Measurements from ENCODE around the gene RAB13. TPM values are rescaled to one million over a fixed set of nuclear protein-coding genes. Genes with fewer than 3 reads are reported as not detected.

The RAB13 gene
- total and polyA plus RNA-seq, 2 of the 13 experiments (the other 11 are each of a cell fraction or from before 2014, with no cell fraction given): 15.9 to 24.7 TPM

GRCh38 chr1:153963030-153963849 is 22.9 kb downstream of the RAB13 start, which contains the start of gene SLC39A1 (continued):
- TF ChIP-seq ZNF564 (CRISPR knock-in tag; IDR thresholded peaks at IDR 0.05) (0 out of 2 replicates have a peak, but pooled peaks have one; percentile 28), NONO (IDR thresholded peaks at IDR 0.05) (no peak), NONO (CRISPR knock-in tag; conservative IDR thresholded peaks at IDR 0.05) (peak; percentile 55), CHCHD3 (CRISPR knock-in tag; IDR thresholded peaks at IDR 0.05) (no peak), SP1 (IDR thresholded peaks at IDR 0.05) (no peak), SP1 (CRISPR knock-in tag; IDR thresholded peaks at IDR 0.05) (peak; percentile 81), ZMAT3 (CRISPR knock-in tag; conservative IDR thresholded peaks at IDR 0.05) (0 out of 2 replicates have a peak, but pooled peaks have one; percentile 53), PBX2 (CRISPR knock-in tag; IDR thresholded peaks at IDR 0.05) (peak; percentile 93), DDIT3 (CRISPR knock-in tag; IDR thresholded peaks at IDR 0.05) (no peak), MLX (CRISPR knock-in tag; IDR thresholded peaks at IDR 0.05) (no peak), ZFP91 (CRISPR knock-in tag; IDR thresholded peaks at IDR 0.05; ENCODE audit: borderline replicate concordance) (peak; percentile 46; the same call in 1 of the 2 replicates), DR1 (CRISPR knock-in tag; IDR thresholded peaks at IDR 0.05) (peak; percentile 76; the same call in 1 of the 2 replicates), PHF5A (CRISPR knock-in tag; IDR thresholded peaks at IDR 0.05; ENCODE audit: low read depth, unreplicated experiment) (no peak), AKNA (CRISPR knock-in tag; IDR thresholded peaks at IDR 0.05; ENCODE audit: borderline replicate concordance) (peak; percentile 64; the same call in 1 of the 2 replicates), PPARG (CRISPR knock-in tag; conservative IDR thresholded peaks at IDR 0.05) (no peak), HMG20A (CRISPR knock-in tag; IDR thresholded peaks at IDR 0.05; ENCODE audit: borderline replicate concordance) (no peak), FOXM1 (CRISPR knock-in tag; IDR thresholded peaks at IDR 0.05) (no peak), ZNF589 (CRISPR knock-in tag; conservative IDR thresholded peaks at IDR 0.05) (no peak), GLMP (CRISPR knock-in tag; IDR thresholded peaks at IDR 0.05; ENCODE audit: borderline replicate concordance) (no peak), SMAD3 (CRISPR knock-in tag; IDR thresholded peaks at IDR 0.05) (peak; percentile 14; the same call in 1 of the 2 replicates)
